Caco-2 (cell line): ENCODE data around the gene THY1. TPM values are rescaled to one million over a fixed set of nuclear protein-coding genes. Genes with fewer than 3 reads are reported as not detected.

Experiments
- BruUV-seq: library from RNA; stranded (reverse); fragments of 400-500 nt; replicated peaks from 2 replicates; lab custom pipeline; 2021; lab: Mats Ljungman, UMichigan
- CTCF ChIA-PET: fragments of 300-600 bp; sonication (Branson Sonifier 250); formaldehyde crosslinking; loops from one replicate; lab custom pipeline; 2022; ENCODE audit warnings: antibody characterized with exemption; lab: Charles Lee
- POLR2A ChIA-PET: fragments of 300-600 bp; sonication (Branson Sonifier 250); formaldehyde crosslinking; loops from one replicate; lab custom pipeline; 2022; ENCODE audit warnings: antibody characterized with exemption; lab: Charles Lee
- DNase-seq, 2 experiments: peaks; one replicate each; pipeline versions ENCODE4 v3.0.0 to v3.0.0-alpha.2; 2020 to 2022
- H3K27me3 ChIP-seq: replicated peaks from 2 replicates; pipeline ENCODE4 v1.6.0; 2011; ENCODE audit warnings: low read length; ENCODE audit not compliant: control insufficient read depth, insufficient read depth
- H3K36me3 ChIP-seq: 2 replicates; pipeline ENCODE4 v1.5.1; 2011; ENCODE audit warnings: low read length; ENCODE audit not compliant: control insufficient read depth, insufficient read depth
- H3K4me1 ChIP-seq: fragments of 250-450 bp; sonication (Bioruptor Pico); 2 replicates; pipeline ENCODE4 v1.5.1; 2020; ENCODE audit warnings: mild to moderate bottlenecking
- H3K4me3 ChIP-seq: 2 replicates; pipeline ENCODE4 v1.5.1; 2011; ENCODE audit warnings: low read depth, mild to moderate bottlenecking, control low read depth, low read length
- H3K9me3 ChIP-seq: fragments of 250-450 bp; sonication (Bioruptor Pico); 2 replicates; pipeline ENCODE4 v1.5.1; 2020; ENCODE audit warnings: mild to moderate bottlenecking, moderate library complexity
- H3K27ac Mint-ChIP-seq: one replicate; pipeline ENCODE4 v1.8.0; 2022; ENCODE audit warnings: mixed read lengths; ENCODE audit not compliant: unreplicated experiment
- H3K27me3 Mint-ChIP-seq: one replicate; pipeline ENCODE4 v1.8.0; 2022; ENCODE audit warnings: mixed read lengths; ENCODE audit not compliant: insufficient read depth, unreplicated experiment
- H3K36me3 Mint-ChIP-seq: one replicate; pipeline ENCODE4 v1.8.0; 2022; ENCODE audit warnings: mild to moderate bottlenecking, mixed read lengths; ENCODE audit not compliant: insufficient read depth, unreplicated experiment
- H3K4me1 Mint-ChIP-seq: one replicate; pipeline ENCODE4 v1.8.0; 2022; ENCODE audit warnings: low read depth, mixed read lengths; ENCODE audit not compliant: unreplicated experiment
- H3K4me3 Mint-ChIP-seq: one replicate; pipeline ENCODE4 v1.8.0; 2022; ENCODE audit warnings: mild to moderate bottlenecking, moderate library complexity, mixed read lengths; ENCODE audit not compliant: unreplicated experiment
- H3K9me3 Mint-ChIP-seq: one replicate; pipeline ENCODE4 v1.8.0; 2022; ENCODE audit warnings: mixed read lengths; ENCODE audit not compliant: unreplicated experiment
- CTCF ChIP-seq, 2 experiments: fragments of 200-600 bp in 1 of 2; IDR thresholded peaks; 1 replicate in 1 of 2; 2 replicates in 1 of 2; pipeline versions ENCODE4 v1.5.1 to v1.8.0; 2011 to 2022; ENCODE audit warnings: antibody characterized with exemption in 1 of 2, control low read depth in 1 of 2, inconsistent platforms in 1 of 2, low read depth in 1 of 2, low read length in 1 of 2, mild to moderate bottlenecking in 1 of 2, moderate library complexity in 1 of 2; ENCODE audit not compliant: insufficient read depth in 1 of 2, severe bottlenecking in 1 of 2, unreplicated experiment in 1 of 2
- intact Hi-C: fragments of 100-400 bp; cut with micrococcal nuclease; formaldehyde crosslinking; loops from one replicate; pipeline ENCODE4 v1.10.0; 2022; ENCODE audit not compliant: unreplicated experiment
- total RNA-seq: library from RNA; stranded (reverse); gene quantifications from 2 replicates; pipeline ENCODE4 v1.2.3, GENCODE V29; 2022

The THY1 gene
- total RNA-seq, 1 experiment from 2014 or later, result not detected

- TF ChIP-seq CTCF (IDR thresholded peaks at IDR 0.05; ENCODE audit: insufficient read depth in 1 of 2, low read depth in 1 of 2, low read length in 1 of 2, severe bottlenecking in 1 of 2, unreplicated experiment in 1 of 2), result no peak
- peaks cover 17% of the 10 kb centered on the region for H3K4me1 ChIP-seq
Measured at GRCh38 chr11:119377961-119378667, 44.9 kb downstream of the THY1 start.

GRCh38 chr11:119377112-119377901 is 45.7 kb downstream of the THY1 start:
- intact Hi-C loops, result no loop called here
- Histone ChIP-seq H3K4me3 (no peak overlapping the region), H3K36me3 (no peaks in the 10 kb centered on the region), H3K9me3 (no peaks in the 10 kb centered on the region), H3K27me3 (no peaks in the 10 kb centered on the region), H3K4me1 (peaks cover 17% of the 10 kb centered on the region)
- DNase-seq, result no peak
- POLR2A ChIA-PET, result no interaction called here
- Mint-ChIP-seq H3K27me3 (peaks cover 3% of the 10 kb centered on the region), H3K27ac (no peak overlapping the region), H3K4me3 (no peak overlapping the region), H3K36me3 (no peaks in the 10 kb centered on the region), H3K9me3 (no peaks in the 10 kb centered on the region), H3K4me1 (peaks cover 14% of the 10 kb centered on the region)
- CTCF ChIA-PET, result interaction anchor here (1.0 to 11.8 kb wide), 3 partner anchors 9 to 98 kb away, joined by 3 to 220 read pairs (median 6); partner anchors contain the start of gene C1QTNF5
- BruUV-seq, result no TSS peak
- no peak for TF ChIP-seq CTCF (IDR thresholded peaks at IDR 0.05; ENCODE audit: insufficient read depth in 1 of 2, low read depth in 1 of 2, low read length in 1 of 2, severe bottlenecking in 1 of 2, unreplicated experiment in 1 of 2)

More at GRCh38 chr11:119377961-119378667, 44.9 kb downstream of the THY1 start:
- no peak overlapping the region for H3K4me3 Mint-ChIP-seq
- POLR2A ChIA-PET, result interaction anchor here (0.6 kb wide), 1 partner anchor 38 kb away, joined by 13 read pairs; the partner anchor contains the start of gene C1QTNF5
- intact Hi-C loops, result no loop called here
- H3K9me3 Mint-ChIP-seq, result no peaks in the 10 kb centered on the region
- Histone ChIP-seq H3K9me3 (no peaks in the 10 kb centered on the region), H3K4me3 (no peak overlapping the region), H3K36me3 (no peaks in the 10 kb centered on the region), H3K27me3 (no peaks in the 10 kb centered on the region; the same call in 1 of the 2 replicates)
- H3K27me3 Mint-ChIP-seq, result peaks cover 3% of the 10 kb centered on the region
- no TSS peak for BruUV-seq
- peak overlapping the region; percentile 8 for H3K27ac Mint-ChIP-seq
- CTCF ChIA-PET, result interaction anchor here (0.6 to 11.8 kb wide), 5 partner anchors 9 to 56 kb away, joined by 3 to 220 read pairs (median 6); partner anchors contain the start of genes C1QTNF5 and RNF26
- H3K36me3 Mint-ChIP-seq, result no peaks in the 10 kb centered on the region
- no peak for DNase-seq
- H3K4me1 Mint-ChIP-seq, result peaks cover 14% of the 10 kb centered on the region

- H3K27me3 Mint-ChIP-seq, result no peaks in the 10 kb centered on the region
- intact Hi-C loops, result no loop called here
- no TSS peak for BruUV-seq
- no peak for DNase-seq
- TF ChIP-seq CTCF (IDR thresholded peaks at IDR 0.05; ENCODE audit: insufficient read depth in 1 of 2, low read depth in 1 of 2, low read length in 1 of 2, severe bottlenecking in 1 of 2, unreplicated experiment in 1 of 2), result no peak
- H3K4me1 ChIP-seq, result peaks cover 17% of the 10 kb centered on the region
- no peaks in the 10 kb centered on the region for H3K27me3 ChIP-seq
- H3K36me3 Mint-ChIP-seq, result no peaks in the 10 kb centered on the region
- H3K9me3 Mint-ChIP-seq, result no peaks in the 10 kb centered on the region
- H3K4me1 Mint-ChIP-seq, result peaks cover 14% of the 10 kb centered on the region
- no peak overlapping the region for H3K27ac Mint-ChIP-seq
- H3K36me3 ChIP-seq, result no peaks in the 10 kb centered on the region
- H3K9me3 ChIP-seq, result no peaks in the 10 kb centered on the region
- H3K4me3 ChIP-seq, result no peak overlapping the region
- H3K4me3 Mint-ChIP-seq, result no peak overlapping the region
- POLR2A ChIA-PET, result no interaction called here
- CTCF ChIA-PET, result interaction anchor here (1.0 to 11.8 kb wide), 3 partner anchors 14 to 42 kb away, joined by 3 to 220 read pairs (median 37); partner anchors contain the start of genes C1QTNF5 and RNF26
Measured at GRCh38 chr11:119376197-119376847, 46.6 kb downstream of the THY1 start.
